CD4-positive, alpha-beta T cell treated with Interleukin-15 for 1 hour (primary cell): ENCODE measurements around the gene SLC51B.

ENCODE experiments used
- DNase-seq: peaks from one replicate; pipeline ENCODE4 v3.0.0-alpha.2; 2020

SLC51B gene

GRCh38 chr15:65101891-65102708 is 56.9 kb downstream of the SLC51B start:
- DNase-seq, result no peak

GRCh38 chr15:65102912-65103311 is 57.7 kb downstream of the SLC51B start:
- DNase-seq, result no peak
